GM19025 (cell line): Measurements from ENCODE around the gene C5orf22.
"Not testable (repeated sequence)": the region's sequence is repeated elsewhere in the genome, so short reads cannot be mapped to it uniquely, and the experiment has no call there.

Experiments used
- ATAC-seq: cut with Tn5 transposase; IDR thresholded peaks from one replicate; pipeline ENCODE4 v1.9.1; 2021; ENCODE audit warnings: mild to moderate bottlenecking, low read depth, moderate library complexity; ENCODE audit not compliant: unreplicated experiment

C5orf22 gene

DNA sequence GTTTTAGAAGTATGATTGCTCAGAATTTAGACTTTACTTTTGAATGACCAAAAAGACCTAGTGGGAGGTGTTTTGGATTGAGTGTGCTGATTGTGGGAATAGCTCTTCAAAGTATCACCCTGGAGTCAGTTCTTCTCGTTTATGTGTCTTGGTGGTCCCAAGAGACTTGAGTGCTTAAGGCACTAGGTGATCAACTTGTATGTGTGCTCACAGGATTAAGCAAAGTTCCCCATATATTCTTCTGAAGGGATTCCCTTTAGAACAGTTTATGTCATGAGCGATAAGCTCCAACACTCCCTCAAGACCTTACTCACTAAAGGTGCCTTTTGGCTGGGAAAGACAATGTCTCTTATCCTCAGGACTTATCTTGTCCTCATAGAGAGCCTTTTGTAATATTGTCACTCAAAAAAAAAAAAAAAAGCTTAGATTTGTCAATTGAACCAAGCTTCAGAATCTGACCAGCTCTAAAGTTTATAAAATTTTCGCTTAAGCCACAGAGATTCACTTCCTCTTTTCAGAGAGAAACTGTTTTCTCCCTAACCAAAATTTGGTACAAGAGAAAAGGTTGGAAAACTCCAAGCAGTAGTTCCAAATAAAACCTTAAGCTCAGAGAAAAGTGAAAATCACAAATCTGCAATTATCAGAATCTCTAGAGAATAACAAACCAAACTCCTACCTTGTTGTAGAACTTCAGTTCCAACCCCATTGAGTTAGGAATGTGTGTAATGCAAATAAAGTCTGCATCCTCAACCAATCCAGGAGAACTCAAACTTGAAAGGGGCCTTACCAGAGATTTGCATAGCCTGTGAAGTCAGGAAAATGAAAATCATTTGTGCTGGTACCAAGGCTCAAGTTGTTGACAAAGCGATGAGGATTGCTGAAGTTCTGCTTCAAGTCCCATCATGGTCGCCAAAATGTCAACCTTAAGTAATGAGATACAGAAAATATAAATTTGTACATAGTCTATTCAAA lies 66.8 kb downstream of the C5orf22 start:
- no peak for ATAC-seq

DNA sequence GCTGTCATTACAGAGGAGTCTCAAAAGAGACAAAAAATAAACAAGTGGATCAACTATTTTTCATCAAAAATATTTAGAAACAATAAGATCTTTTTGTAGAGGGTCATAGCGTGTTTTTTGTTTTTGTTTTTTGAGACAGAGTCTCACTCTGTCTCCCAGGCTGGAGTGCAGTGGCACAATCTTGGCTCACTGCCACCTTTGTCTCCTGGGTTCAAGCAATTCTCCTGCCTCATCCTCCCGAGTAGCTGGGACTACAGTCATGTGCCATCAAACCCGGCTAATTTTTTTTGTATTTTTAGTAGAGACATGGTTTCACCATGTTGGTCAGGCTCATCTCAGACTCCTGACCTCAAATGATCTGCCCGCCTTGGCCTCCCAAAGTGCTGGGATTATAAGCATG lies 70.2 kb downstream of the C5orf22 start:
- ATAC-seq = not testable (repeated sequence)

DNA sequence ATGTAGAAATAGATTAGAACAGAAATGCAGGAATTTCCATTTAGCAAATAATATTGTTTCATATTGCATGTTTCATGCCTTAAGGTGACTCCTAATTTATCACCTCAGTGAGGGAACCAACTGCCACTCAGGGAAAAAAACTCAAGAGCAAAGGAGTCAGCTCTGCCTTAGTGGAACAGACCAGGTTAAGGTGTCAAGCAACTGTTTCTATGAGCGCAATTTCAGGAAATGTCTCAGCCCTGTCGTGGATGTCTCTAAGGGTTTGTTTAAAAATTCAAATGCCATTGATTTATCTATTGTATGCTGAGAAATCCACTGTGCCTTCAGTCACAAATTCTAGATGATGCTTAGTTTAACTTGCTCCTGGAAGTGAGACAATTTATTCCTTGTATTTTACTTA lies 72.1 kb downstream of the C5orf22 start:
- no peak for ATAC-seq

DNA sequence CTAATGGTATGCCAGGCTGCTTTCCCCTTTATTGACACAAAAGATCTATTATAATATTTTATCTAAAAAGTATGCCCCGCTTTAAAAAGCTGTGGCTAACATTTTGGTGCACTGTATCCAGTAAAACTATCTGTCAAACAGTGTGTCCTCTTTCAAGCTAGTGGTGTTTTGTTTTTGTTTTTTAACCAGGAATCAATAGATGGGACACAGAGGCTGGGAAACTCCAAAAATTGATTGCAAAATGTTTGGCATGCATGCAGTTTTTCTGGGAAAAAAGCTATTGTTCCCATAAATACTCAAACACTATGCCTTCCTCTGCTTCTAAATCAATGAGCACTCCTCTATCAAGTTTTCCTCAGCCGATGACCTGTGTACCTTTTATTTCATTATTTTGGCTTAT lies 72.5 kb downstream of the C5orf22 start:
- ATAC-seq = no peak
